Esophagus (tissue), 2 donors: Measurements from ENCODE around the gene C2CD2. TPM values are rescaled to one million over a fixed set of nuclear protein-coding genes. Genes with fewer than 3 reads are reported as not detected.
"Not testable (repeated sequence)": the region's sequence is repeated elsewhere in the genome, so short reads cannot be mapped to it uniquely, and the experiment has no call there.

Experiments
- H3K27ac ChIP-seq, 2 donors: one replicate each; pipeline ENCODE4 v1.5.1; 2013; ENCODE audit warnings: low read depth in 2 of 2, mild to moderate bottlenecking in 2 of 2, inconsistent platforms in 1 of 2, low read length in 1 of 2, moderate library complexity in 1 of 2
- H3K27me3 ChIP-seq, 2 donors: one replicate each; pipeline ENCODE4 v1.6.1; 2013; ENCODE audit warnings: low read length in 2 of 2, control low read depth in 1 of 2, mild to moderate bottlenecking in 1 of 2; ENCODE audit not compliant: insufficient read depth in 2 of 2, control insufficient read depth in 1 of 2
- H3K36me3 ChIP-seq, 2 donors: one replicate each; pipeline ENCODE4 v1.6.1; 2013; ENCODE audit warnings: low read length in 1 of 2; ENCODE audit not compliant: control insufficient read depth in 2 of 2, insufficient read depth in 2 of 2
- H3K4me1 ChIP-seq, 2 donors: one replicate each; pipeline ENCODE4 v1.6.1; 2013; ENCODE audit warnings: low read length in 1 of 2; ENCODE audit not compliant: control insufficient read depth in 2 of 2, insufficient read depth in 2 of 2
- H3K4me3 ChIP-seq, 2 donors: one replicate each; pipeline ENCODE4 v1.5.1; 2013; ENCODE audit warnings: low read length in 2 of 2, mild to moderate bottlenecking in 2 of 2, low read depth in 1 of 2, moderate library complexity in 1 of 2
- H3K9me3 ChIP-seq, 2 donors: one replicate each; pipeline ENCODE4 v1.6.1; 2013; ENCODE audit warnings: mild to moderate bottlenecking in 2 of 2, low read depth in 1 of 2, low read length in 1 of 2, moderate library complexity in 1 of 2; ENCODE audit not compliant: control insufficient read depth in 2 of 2, insufficient read depth in 1 of 2
- WGBS, 2 donors: extraction: QIAGEN DNeasy Blood & Tissue Kit; methylation state at CpG; one replicate each; pipeline ENCODE4 v1.1.7; 2013; 5-methylcytosine and 5-hydroxymethylcytosine counted together
- polyA plus RNA-seq, 2 donors: library from polyadenylated mRNA; stranded (reverse); fragments of 200-250 nt; gene quantifications; one replicate each; pipeline ENCODE4 v1.2.3, GENCODE V29; 2013
- donor health status: healthy with polysubstance abuse.
- donor health status: Bipolar disorder and iron deficiency.

The C2CD2 gene
- 10 to 100 TPM in 1 of 2 donors, 1 to 10 TPM in 1; 7.9 to 11.0 TPM for polyA plus RNA-seq

- H3K27ac ChIP-seq = peak within 1 kb of the TSS; percentile 45 to 74
- peaks cover 0 to 2% of the 10 kb centered on the region in 2 donors for H3K36me3 ChIP-seq
- H3K4me3 ChIP-seq = peak within 1 kb of the TSS; percentile 69 to 72
- no peaks in the 10 kb centered on the region for H3K9me3 ChIP-seq
- no peaks in the 10 kb centered on the region for H3K27me3 ChIP-seq
- WGBS, 2 donors = 4 to 9% methylated on average over 51 to 85 of the region's 85 CpGs
- peaks cover 11 to 33% of the 10 kb centered on the region in 2 donors for H3K4me1 ChIP-seq
These were observed at the start of gene C2CD2 for GRCh38 chr21:41953831-41954653. C2CD2 (minus strand) TSS chr21:41954018; CDS start chr21:41953648, 370 bp downstream.

- Histone ChIP-seq H3K27ac (no peak overlapping the region), H3K27me3 (no peaks in the 10 kb centered on the region), H3K36me3 (no peaks in the 10 kb centered on the region), H3K9me3 (no peaks in the 10 kb centered on the region), H3K4me3 (no peak overlapping the region), H3K4me1 (no peaks in the 10 kb centered on the region)
- 73 to 75% methylated on average over 4 of the region's 4 CpGs for WGBS, 2 donors
These were observed 49.2 kb upstream of the C2CD2 start for GRCh38 chr21:42003051-42003461.

- Histone ChIP-seq H3K4me3 (no peak overlapping the region), H3K9me3 (no peaks in the 10 kb centered on the region), H3K4me1 (no peaks in the 10 kb centered on the region), H3K36me3 (no peaks in the 10 kb centered on the region), H3K27ac (peak overlapping the region in 1 of 2 donors; percentile 39), H3K27me3 (no peaks in the 10 kb centered on the region)
- 54 to 58% methylated on average over 14 of the region's 14 CpGs for WGBS, 2 donors
These were observed 48.7 kb upstream of the C2CD2 start for GRCh38 chr21:42002421-42002958.

- WGBS, 2 donors = 93 to 98% methylated on average over 2 of the region's 2 CpGs
- no peaks in the 10 kb centered on the region for H3K27me3 ChIP-seq
- H3K36me3 ChIP-seq = no peaks in the 10 kb centered on the region
- H3K27ac ChIP-seq = no peak overlapping the region
- no peaks in the 10 kb centered on the region for H3K4me1 ChIP-seq
- H3K9me3 ChIP-seq = no peaks in the 10 kb centered on the region
- no peak overlapping the region for H3K4me3 ChIP-seq
These were observed 48.0 kb upstream of the C2CD2 start for GRCh38 chr21:42001781-42002180.

- H3K27ac ChIP-seq = no peak overlapping the region
- peaks cover 0 to 1% of the 10 kb centered on the region in 2 donors for H3K9me3 ChIP-seq
- H3K36me3 ChIP-seq = no peaks in the 10 kb centered on the region
- no peaks in the 10 kb centered on the region for H3K4me1 ChIP-seq
- 90 to 92% methylated on average over 4 of the region's 4 CpGs for WGBS, 2 donors
- no peak overlapping the region for H3K4me3 ChIP-seq
- H3K27me3 ChIP-seq = no peaks in the 10 kb centered on the region
These were observed 47.1 kb upstream of the C2CD2 start for GRCh38 chr21:42000908-42001307.

GRCh38 chr21:41997657-41998056, 43.8 kb upstream of the C2CD2 start:
- Histone ChIP-seq H3K27me3 (no peaks in the 10 kb centered on the region), H3K27ac (no peak overlapping the region), H3K4me1 (no peaks in the 10 kb centered on the region), H3K4me3 (no peak overlapping the region), H3K9me3 (peaks cover 0 to 5% of the 10 kb centered on the region in 2 donors), H3K36me3 (peaks cover under 1 to 7% of the 10 kb centered on the region in 2 donors)
- WGBS, 2 donors = 92 to 99% methylated on average over 1 of the region's 1 CpG

GRCh38 chr21:41995577-41995976, 41.8 kb upstream of the C2CD2 start:
- peaks cover 0 to 5% of the 10 kb centered on the region in 2 donors for H3K4me1 ChIP-seq
- peaks cover 0 to 5% of the 10 kb centered on the region in 2 donors for H3K9me3 ChIP-seq
- H3K4me3 ChIP-seq = no peak overlapping the region
- no peak overlapping the region for H3K27ac ChIP-seq
- 96% methylated on average over 3 of the region's 3 CpGs for WGBS, 2 donors
- peaks cover 5 to 11% of the 10 kb centered on the region in 2 donors for H3K36me3 ChIP-seq
- H3K27me3 ChIP-seq = no peaks in the 10 kb centered on the region

GRCh38 chr21:41994613-41995012, 40.8 kb upstream of the C2CD2 start:
- H3K27ac ChIP-seq, H3K9me3 ChIP-seq, H3K4me1 ChIP-seq, H3K4me3 ChIP-seq, H3K27me3 ChIP-seq: not testable (repeated sequence)
- peaks cover 5 to 11% of the 10 kb centered on the region in 2 donors for H3K36me3 ChIP-seq
- WGBS, 2 donors = 89 to 94% methylated on average over 5 of the region's 5 CpGs

- Histone ChIP-seq H3K36me3 (peaks cover 5 to 11% of the 10 kb centered on the region in 2 donors), H3K27ac (no peak overlapping the region), H3K27me3 (no peaks in the 10 kb centered on the region), H3K9me3 (peaks cover 0 to 5% of the 10 kb centered on the region in 2 donors), H3K4me3 (no peak overlapping the region), H3K4me1 (peaks cover 0 to 5% of the 10 kb centered on the region in 2 donors)
- 71 to 74% methylated on average over 6 of the region's 6 CpGs for WGBS, 2 donors
These were observed 39.9 kb upstream of the C2CD2 start for GRCh38 chr21:41993744-41994143.
